Coronary artery (tissue), 2 donors: Measurements from ENCODE around the gene KIAA1549.
"Not testable (repeated sequence)": the region's sequence is repeated elsewhere in the genome, so short reads cannot be mapped to it uniquely, and the experiment has no call there.

Experiments used
- DNase-seq: peaks from one replicate; pipeline ENCODE4 v3.0.0-alpha.2; 2017; ENCODE audit warnings: low spot score
- H3K27ac ChIP-seq, 2 donors: fragments of 200-600 bp; sonication (generic); one replicate each; pipeline ENCODE4 v1.5.1; 2016 to 2019
- H3K4me3 ChIP-seq: fragments of 200-600 bp; sonication (generic); 2 replicates; pipeline ENCODE4 v1.5.1; 2016; ENCODE audit warnings: mild to moderate bottlenecking, moderate library complexity
- CTCF ChIP-seq: fragments of 200-600 bp; sonication (generic); IDR thresholded peaks from one replicate; pipeline ENCODE4 v1.5.1; 2019; ENCODE audit warnings: antibody characterized with exemption

Gene KIAA1549

GRCh38 chr7:138980563-138981291, 462 bp downstream of the KIAA1549 start:
- no peak overlapping the region for H3K27ac ChIP-seq
- H3K4me3 ChIP-seq, result peak overlapping the region; percentile 86
- no peak for TF ChIP-seq CTCF
- no peak for DNase-seq

- no peak for TF ChIP-seq CTCF
- DNase-seq, result peak; percentile 4
- Histone ChIP-seq H3K27ac (no peak overlapping the region), H3K4me3 (peak overlapping the region; percentile 86)
Observed at GRCh38 chr7:138979988-138980562, 1.1 kb downstream of the KIAA1549 start.

- no peak overlapping the region for H3K4me3 ChIP-seq
- no peak overlapping the region for H3K27ac ChIP-seq
Observed at GRCh38 chr7:138979226-138979979, 1.8 kb downstream of the KIAA1549 start.

GRCh38 chr7:138978541-138979184, 2.5 kb downstream of the KIAA1549 start:
- H3K27ac ChIP-seq, result no peak overlapping the region
- H3K4me3 ChIP-seq, result no peak overlapping the region
- DNase-seq, result no peak
- TF ChIP-seq CTCF, result no peak

More at GRCh38 chr7:138979226-138979979, 1.8 kb downstream of the KIAA1549 start:
- DNase-seq, result no peak
- no peak for TF ChIP-seq CTCF

GRCh38 chr7:138976161-138976560, 5.0 kb downstream of the KIAA1549 start:
- DNase-seq, H3K27ac ChIP-seq, H3K4me3 ChIP-seq: not testable (repeated sequence)

GRCh38 chr7:138975343-138976104, 5.7 kb downstream of the KIAA1549 start:
- no peak overlapping the region for H3K4me3 ChIP-seq
- no peak for TF ChIP-seq CTCF
- DNase-seq, result no peak

More at GRCh38 chr7:138975343-138976104, 5.7 kb downstream of the KIAA1549 start:
- no peak overlapping the region for H3K27ac ChIP-seq
